ENCODE data around the gene LRRC8C. TPM values are rescaled to one million over a fixed set of nuclear protein-coding genes. Genes with fewer than 3 reads are reported as not detected.
A peak's percentile ranks its signal among the peaks of the same experiment; 100 is the strongest.
"Not testable (repeated sequence)": the region's sequence is repeated elsewhere in the genome, so short reads cannot be mapped to it uniquely, and the experiment has no call there.

The LRRC8C gene
- total RNA-seq, result 10 to 100 TPM in 1 of 4 donors, 1 to 10 TPM in 3; 5.9 to 10.6 (median 6.9) TPM
- polyA plus RNA-seq, result 3.6 TPM
- long read RNA-seq, donor 1, full-length matches to known transcripts, result 8 of 9 reads
- long read RNA-seq, donor 1, partial matches to known transcripts, result 1 of 9 reads
- long read RNA-seq, donor 1, other reads (novel, unspliced or antisense), result 0 of 9 reads
- long read RNA-seq, donor 2, full-length matches to known transcripts, result 2 of 3 reads
- long read RNA-seq, donor 2, partial matches to known transcripts, result 0 of 3 reads
- long read RNA-seq, donor 2, other reads (novel, unspliced or antisense), result 1 of 3 reads
- long read RNA-seq, donor 3, full-length matches to known transcripts, result 15 of 21 reads
- long read RNA-seq, donor 3, partial matches to known transcripts, result 3 of 21 reads
- long read RNA-seq, donor 3, other reads (novel, unspliced or antisense), result 3 of 21 reads
- long read RNA-seq, donor 4, full-length matches to known transcripts, result 4 of 4 reads
- long read RNA-seq, donor 4, partial matches to known transcripts, result 0 of 4 reads
- long read RNA-seq, donor 4, other reads (novel, unspliced or antisense), result 0 of 4 reads

GRCh38 chr1:89632657-89633247 is at the start of gene LRRC8C:
LRRC8C (plus strand) TSS chr1:89633120; CDS start chr1:89686474, 53,354 bp downstream.
- Histone ChIP-seq H3K4me3 (ENCODE audit: low read length) (peak within 1 kb of the TSS; percentile 56), H3K4me1 (ENCODE audit: control insufficient read depth, insufficient read depth, low read length) (no peaks in the 10 kb centered on the region), H3K9me3 (ENCODE audit: control insufficient read depth, low read length) (no peaks in the 10 kb centered on the region), H3K27ac (ENCODE audit: low read length) (peak within 1 kb of the TSS; percentile 95), H3K27me3 (ENCODE audit: control insufficient read depth, insufficient read depth) (no peaks in the 10 kb centered on the region)
- ATAC-seq, result peak; percentile 95 to 96
- intact Hi-C loops (cut with DNase I), result loop anchor here (2.0 to 10.0 kb wide), 4 partner anchors 72 to 132 kb away; no protein-coding TSS in a partner anchor
- under 1% methylated on average over 76 of the region's 76 CpGs for WGBS
- peak; percentile 89 to 96 (median 95) for DNase-seq

- H3K4me1 ChIP-seq (ENCODE audit: control insufficient read depth, insufficient read depth, low read length), result no peaks in the 10 kb centered on the region
- no peaks in the 10 kb centered on the region for H3K9me3 ChIP-seq (ENCODE audit: control insufficient read depth, low read length)
- H3K4me3 ChIP-seq (ENCODE audit: low read length), result no peak overlapping the region
- no peaks in the 10 kb centered on the region for H3K27me3 ChIP-seq (ENCODE audit: control insufficient read depth, insufficient read depth)
- DNase-seq, result no peak
- ATAC-seq, result no peak
- H3K27ac ChIP-seq (ENCODE audit: low read length), result no peak overlapping the region
- 95% methylated on average over 2 of the region's 2 CpGs for WGBS
- intact Hi-C loops (cut with DNase I), result loop anchor here in 2 of 4 donors (10.0 kb wide), 2 partner anchors 49 to 59 kb away; partner anchors contain the start of gene LRRC8B (in 1 of the 2)
These were observed 48.7 kb upstream of the LRRC8C start for GRCh38 chr1:89584211-89584610.

- ATAC-seq, result no peak
- Histone ChIP-seq H3K27me3 (ENCODE audit: control insufficient read depth, insufficient read depth) (no peaks in the 10 kb centered on the region), H3K9me3 (ENCODE audit: control insufficient read depth, low read length) (no peaks in the 10 kb centered on the region), H3K4me1 (ENCODE audit: control insufficient read depth, insufficient read depth, low read length) (no peaks in the 10 kb centered on the region), H3K4me3 (ENCODE audit: low read length) (no peak overlapping the region), H3K27ac (ENCODE audit: low read length) (no peak overlapping the region)
- DNase-seq, result no peak
- intact Hi-C loops (cut with DNase I), result loop anchor here in 2 of 4 donors (10.0 kb wide), 2 partner anchors 50 to 60 kb away; partner anchors contain the start of gene LRRC8B (in 1 of the 2)
- WGBS, result 93% methylated on average over 3 of the region's 3 CpGs
These were observed 48.1 kb upstream of the LRRC8C start for GRCh38 chr1:89584781-89585180.

- intact Hi-C loops (cut with DNase I), result loop anchor here in 2 of 4 donors (10.0 kb wide), 2 partner anchors 53 to 63 kb away; partner anchors contain the start of gene LRRC8B (in 1 of the 2)
- Histone ChIP-seq H3K9me3 (ENCODE audit: control insufficient read depth, low read length) (no peaks in the 10 kb centered on the region), H3K27me3 (ENCODE audit: control insufficient read depth, insufficient read depth) (no peaks in the 10 kb centered on the region), H3K4me1 (ENCODE audit: control insufficient read depth, insufficient read depth, low read length) (no peaks in the 10 kb centered on the region), H3K4me3 (ENCODE audit: low read length) (no peak overlapping the region), H3K27ac (ENCODE audit: low read length) (no peak overlapping the region)
- WGBS, result 95% methylated on average over 4 of the region's 4 CpGs
- DNase-seq (no peak), ATAC-seq (no peak)
These were observed 45.2 kb upstream of the LRRC8C start for GRCh38 chr1:89587729-89588161.

- Histone ChIP-seq H3K27me3 (ENCODE audit: control insufficient read depth, insufficient read depth) (no peaks in the 10 kb centered on the region), H3K9me3 (ENCODE audit: control insufficient read depth, low read length) (no peaks in the 10 kb centered on the region), H3K27ac (ENCODE audit: low read length) (no peak overlapping the region), H3K4me1 (ENCODE audit: control insufficient read depth, insufficient read depth, low read length) (no peaks in the 10 kb centered on the region), H3K4me3 (ENCODE audit: low read length) (no peak overlapping the region)
- WGBS, result 98% methylated on average over 1 of the region's 1 CpG
- intact Hi-C loops (cut with DNase I), result loop anchor here in 2 of 4 donors (10.0 kb wide), 2 partner anchors 54 to 64 kb away; partner anchors contain the start of gene LRRC8B (in 1 of the 2)
- ATAC-seq (no peak), DNase-seq (no peak)
These were observed 44.4 kb upstream of the LRRC8C start for GRCh38 chr1:89588480-89588879.

- Histone ChIP-seq H3K4me1 (ENCODE audit: control insufficient read depth, insufficient read depth, low read length) (no peaks in the 10 kb centered on the region), H3K9me3 (ENCODE audit: control insufficient read depth, low read length) (no peaks in the 10 kb centered on the region), H3K27ac (ENCODE audit: low read length) (no peak overlapping the region), H3K4me3 (ENCODE audit: low read length) (no peak overlapping the region), H3K27me3 (ENCODE audit: control insufficient read depth, insufficient read depth) (no peaks in the 10 kb centered on the region)
- ATAC-seq (no peak), DNase-seq (no peak)
- intact Hi-C loops (cut with DNase I), result loop anchor here in 2 of 4 donors (10.0 kb wide), 2 partner anchors 55 to 65 kb away; partner anchors contain the start of gene LRRC8B (in 1 of the 2)
- 81% methylated on average over 1 of the region's 1 CpG for WGBS
These were observed 43.4 kb upstream of the LRRC8C start for GRCh38 chr1:89589515-89589914.

- Histone ChIP-seq H3K9me3 (ENCODE audit: control insufficient read depth, low read length) (no peaks in the 10 kb centered on the region), H3K4me1 (ENCODE audit: control insufficient read depth, insufficient read depth, low read length) (no peaks in the 10 kb centered on the region), H3K4me3 (ENCODE audit: low read length) (no peak overlapping the region), H3K27ac (ENCODE audit: low read length) (no peak overlapping the region), H3K27me3 (ENCODE audit: control insufficient read depth, insufficient read depth) (no peaks in the 10 kb centered on the region)
- 79% methylated on average over 6 of the region's 6 CpGs for WGBS
- ATAC-seq (peak in 1 of 2 donors; percentile 35), DNase-seq (no peak)
- intact Hi-C loops (cut with DNase I), result no loop called here
These were observed 42.4 kb upstream of the LRRC8C start for GRCh38 chr1:89590341-89591080.

GRCh38 chr1:89592861-89593302 is 40.0 kb upstream of the LRRC8C start:
- H3K27ac ChIP-seq (ENCODE audit: low read length); H3K9me3 ChIP-seq (ENCODE audit: control insufficient read depth, low read length); H3K27me3 ChIP-seq (ENCODE audit: control insufficient read depth, insufficient read depth); DNase-seq; H3K4me3 ChIP-seq (ENCODE audit: low read length); intact Hi-C loops (cut with DNase I); H3K4me1 ChIP-seq (ENCODE audit: control insufficient read depth, insufficient read depth, low read length); ATAC-seq: not testable (repeated sequence)
- 89% methylated on average over 13 of the region's 13 CpGs for WGBS

GRCh38 chr1:89594096-89594740 is 38.7 kb upstream of the LRRC8C start:
- Histone ChIP-seq H3K9me3 (ENCODE audit: control insufficient read depth, low read length) (no peaks in the 10 kb centered on the region), H3K4me1 (ENCODE audit: control insufficient read depth, insufficient read depth, low read length) (no peaks in the 10 kb centered on the region), H3K27me3 (ENCODE audit: control insufficient read depth, insufficient read depth) (no peaks in the 10 kb centered on the region), H3K4me3 (ENCODE audit: low read length) (no peak overlapping the region), H3K27ac (ENCODE audit: low read length) (no peak overlapping the region)
- intact Hi-C loops (cut with DNase I), result no loop called here
- DNase-seq (no peak), ATAC-seq (no peak)
- WGBS, result 86% methylated on average over 4 of the region's 4 CpGs

GRCh38 chr1:89596698-89597097 is 36.2 kb upstream of the LRRC8C start:
- DNase-seq (no peak), ATAC-seq (no peak)
- WGBS, result 93% methylated on average over 2 of the region's 2 CpGs
- H3K27me3 ChIP-seq (ENCODE audit: control insufficient read depth, insufficient read depth), result no peaks in the 10 kb centered on the region
- no peaks in the 10 kb centered on the region for H3K4me1 ChIP-seq (ENCODE audit: control insufficient read depth, insufficient read depth, low read length)
- no peak overlapping the region for H3K27ac ChIP-seq (ENCODE audit: low read length)
- H3K9me3 ChIP-seq (ENCODE audit: control insufficient read depth, low read length), result no peaks in the 10 kb centered on the region
- intact Hi-C loops (cut with DNase I), result loop anchor here in 1 of 4 donors (5.0 kb wide), 1 partner anchor 109 kb away; no protein-coding TSS in a partner anchor
- no peak overlapping the region for H3K4me3 ChIP-seq (ENCODE audit: low read length)
